Liver (tissue), 9 donors: ENCODE measurements around the gene AUP1. TPM values are rescaled to one million over a fixed set of nuclear protein-coding genes. Genes with fewer than 3 reads are reported as not detected.

Experiments used
- DNase-seq: peaks from one replicate; pipeline ENCODE4 v3.0.0-alpha.2; 2017; ENCODE audit warnings: low spot score
- H3K27ac ChIP-seq, 2 donors: one replicate each; pipeline ENCODE4 v1.7.0; 2013; ENCODE audit warnings: inconsistent platforms in 2 of 2, low read length in 2 of 2, control low read depth in 1 of 2, low read depth in 1 of 2, mild to moderate bottlenecking in 1 of 2
- H3K27me3 ChIP-seq, 4 donors: one replicate each; pipeline versions ENCODE4 v1.6.1 to v1.7.0; 2013; ENCODE audit warnings: low read length in 3 of 4, inconsistent platforms in 1 of 4, mild to moderate bottlenecking in 1 of 4, moderate library complexity in 1 of 4; ENCODE audit not compliant: control insufficient read depth in 4 of 4, insufficient read depth in 4 of 4
- H3K36me3 ChIP-seq, 4 donors: one replicate each; pipeline versions ENCODE4 v1.6.1 to v1.7.0; 2013; ENCODE audit warnings: low read length in 3 of 4, mild to moderate bottlenecking in 3 of 4, low read depth in 1 of 4, moderate library complexity in 1 of 4; ENCODE audit not compliant: control insufficient read depth in 4 of 4, insufficient read depth in 3 of 4
- H3K4me1 ChIP-seq, 4 donors: one replicate each; pipeline versions ENCODE4 v1.6.1 to v1.7.0; 2013; ENCODE audit warnings: low read length in 3 of 4, mild to moderate bottlenecking in 3 of 4, moderate library complexity in 1 of 4; ENCODE audit not compliant: control insufficient read depth in 4 of 4, insufficient read depth in 4 of 4
- H3K4me3 ChIP-seq, 3 donors: one replicate each; pipeline versions ENCODE4 v1.6.1 to v1.7.0; 2013; ENCODE audit warnings: low read length in 3 of 3, control low read depth in 1 of 3, low read depth in 1 of 3, mild to moderate bottlenecking in 1 of 3
- H3K9ac ChIP-seq, 2 donors: one replicate each; pipeline ENCODE4 v1.7.0; 2013; ENCODE audit warnings: low read length in 2 of 2, mild to moderate bottlenecking in 2 of 2, moderate library complexity in 2 of 2, control low read depth in 1 of 2, low read depth in 1 of 2
- H3K9me3 ChIP-seq, 4 donors: one replicate each; pipeline versions ENCODE4 v1.6.1 to v1.7.0; 2013; ENCODE audit warnings: low read length in 3 of 4; ENCODE audit not compliant: control insufficient read depth in 4 of 4
- EGR1 ChIP-seq, 2 donors: IDR thresholded peaks; 2 replicates each; pipeline ENCODE4 v1.6.1; 2016 to 2018; ENCODE audit warnings: antibody characterized with exemption in 2 of 2, low read depth in 2 of 2
- GABPA ChIP-seq, 2 donors: IDR thresholded peaks in 1 of 2; conservative IDR thresholded peaks in 1 of 2; 2 replicates each; pipeline ENCODE4 v1.6.1; 2016; ENCODE audit warnings: antibody characterized with exemption in 2 of 2, mild to moderate bottlenecking in 1 of 2, moderate library complexity in 1 of 2
- RXRA ChIP-seq, 2 donors: IDR thresholded peaks; 2 replicates each; pipeline ENCODE4 v1.6.1; 2017 to 2018; ENCODE audit warnings: antibody characterized with exemption in 2 of 2, mild to moderate bottlenecking in 1 of 2
- SP1 ChIP-seq: IDR thresholded peaks from 2 replicates; pipeline ENCODE4 v1.6.1; 2018; ENCODE audit warnings: antibody characterized with exemption, mild to moderate bottlenecking
- TAF1 ChIP-seq: conservative IDR thresholded peaks from 2 replicates; pipeline ENCODE4 v1.6.1; 2016; ENCODE audit warnings: antibody characterized with exemption, mild to moderate bottlenecking
- YY1 ChIP-seq: IDR thresholded peaks from 2 replicates; pipeline ENCODE4 v1.6.1; 2016; ENCODE audit warnings: antibody characterized with exemption, mild to moderate bottlenecking
- WGBS: extraction: QIAGEN DNeasy Blood & Tissue Kit; methylation state at CpG from one replicate; pipeline ENCODE4 v1.1.7; 2013; 5-methylcytosine and 5-hydroxymethylcytosine counted together
- polyA plus RNA-seq, 2 donors: library from polyadenylated mRNA; stranded (reverse) in 1 of 2; unstranded in 1 of 2; fragments of 200-250 nt in 1 of 2; fragments of >200 nt in 1 of 2; fragmentation: Nextera tagmentation in 1 of 2; extraction: Ambion mirVana in 1 of 2; gene quantifications; one replicate each; pipeline versions ENCODE4 v1.2.1 to v1.2.3, GENCODE V29; 2013 to 2015
- total RNA-seq, 2 donors: library from RNA; depleted of rRNA; stranded (reverse); fragments of >200 nt; gene quantifications; one replicate each; pipeline ENCODE4 v1.2.3, GENCODE V29; 2014
- TF ChIP-seq, protein P1 (sequence below): IDR thresholded peaks from 2 replicates; pipeline ENCODE4 v1.6.1; 2016; ENCODE audit warnings: antibody characterized with exemption
- TF ChIP-seq, protein P2 (sequence below): IDR thresholded peaks from 2 replicates; pipeline ENCODE4 v1.6.1; 2016; ENCODE audit warnings: antibody characterized with exemption, mild to moderate bottlenecking
- TF ChIP-seq, protein P3 (sequence below): IDR thresholded peaks from 2 replicates; pipeline ENCODE4 v1.6.1; 2016; ENCODE audit warnings: antibody characterized with exemption
- donor health status: healthy.
- donor health status: healthy.
- donor health status: healthy.
- donor health status: healthy.
- donor health status: healthy.

Gene AUP1
- total and polyA plus RNA-seq, 4 donors: 62.6 to 126 (median 109) TPM

DNA sequence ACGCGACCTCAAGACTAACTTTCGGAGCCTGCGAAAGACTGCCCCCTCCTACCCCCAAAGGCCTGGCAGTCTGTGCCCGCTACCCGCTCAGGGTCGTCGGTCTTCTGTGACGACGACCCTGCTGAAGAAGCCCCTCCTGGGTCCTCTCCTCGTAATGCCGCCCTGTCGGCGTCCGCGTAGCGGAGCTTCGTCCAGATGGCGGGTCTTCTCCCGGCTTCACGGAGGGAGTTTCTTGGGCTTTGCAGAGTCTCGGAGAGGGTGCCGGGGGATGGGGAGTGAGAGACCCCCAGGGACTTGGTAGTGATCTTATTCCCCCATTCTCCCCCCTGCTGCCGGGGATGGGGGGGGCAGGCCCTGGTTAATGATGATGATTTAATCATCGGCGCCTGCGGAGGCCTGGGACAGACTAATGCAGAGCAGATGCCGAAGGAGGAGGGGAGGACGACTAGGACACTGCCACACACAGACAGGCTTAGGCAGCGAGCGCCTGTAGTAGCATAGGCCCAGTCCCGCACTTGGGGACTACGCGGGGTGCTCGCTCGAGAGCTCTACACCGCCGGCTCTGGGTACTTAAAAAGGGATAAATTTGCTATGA lies 21.5 kb downstream of the AUP1 start:
- peak overlapping the region; percentile 53 to 91 for H3K9ac ChIP-seq
- DNase-seq: no peak
- WGBS: 17% methylated on average over 38 of the region's 38 CpGs
- H3K4me3 ChIP-seq: peak overlapping the region; percentile 70 to 92 (median 90)
- TF ChIP-seq TAF1: no peak
- TF ChIP-seq, protein P1, sequence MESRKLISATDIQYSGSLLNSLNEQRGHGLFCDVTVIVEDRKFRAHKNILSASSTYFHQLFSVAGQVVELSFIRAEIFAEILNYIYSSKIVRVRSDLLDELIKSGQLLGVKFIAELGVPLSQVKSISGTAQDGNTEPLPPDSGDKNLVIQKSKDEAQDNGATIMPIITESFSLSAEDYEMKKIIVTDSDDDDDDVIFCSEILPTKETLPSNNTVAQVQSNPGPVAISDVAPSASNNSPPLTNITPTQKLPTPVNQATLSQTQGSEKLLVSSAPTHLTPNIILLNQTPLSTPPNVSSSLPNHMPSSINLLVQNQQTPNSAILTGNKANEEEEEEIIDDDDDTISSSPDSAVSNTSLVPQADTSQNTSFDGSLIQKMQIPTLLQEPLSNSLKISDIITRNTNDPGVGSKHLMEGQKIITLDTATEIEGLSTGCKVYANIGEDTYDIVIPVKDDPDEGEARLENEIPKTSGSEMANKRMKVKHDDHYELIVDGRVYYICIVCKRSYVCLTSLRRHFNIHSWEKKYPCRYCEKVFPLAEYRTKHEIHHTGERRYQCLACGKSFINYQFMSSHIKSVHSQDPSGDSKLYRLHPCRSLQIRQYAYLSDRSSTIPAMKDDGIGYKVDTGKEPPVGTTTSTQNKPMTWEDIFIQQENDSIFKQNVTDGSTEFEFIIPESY: no peak
- peaks cover 11 to 47% (median 34%) of the 10 kb centered on the region in 4 donors for H3K4me1 ChIP-seq
- peaks cover 0 to 6% (median 4%) of the 10 kb centered on the region in 4 donors for H3K36me3 ChIP-seq
- peaks cover 0 to 16% (median 2%) of the 10 kb centered on the region in 4 donors for H3K27me3 ChIP-seq
- peak overlapping the region; percentile 99 for H3K27ac ChIP-seq
- H3K9me3 ChIP-seq: no peaks in the 10 kb centered on the region

DNA sequence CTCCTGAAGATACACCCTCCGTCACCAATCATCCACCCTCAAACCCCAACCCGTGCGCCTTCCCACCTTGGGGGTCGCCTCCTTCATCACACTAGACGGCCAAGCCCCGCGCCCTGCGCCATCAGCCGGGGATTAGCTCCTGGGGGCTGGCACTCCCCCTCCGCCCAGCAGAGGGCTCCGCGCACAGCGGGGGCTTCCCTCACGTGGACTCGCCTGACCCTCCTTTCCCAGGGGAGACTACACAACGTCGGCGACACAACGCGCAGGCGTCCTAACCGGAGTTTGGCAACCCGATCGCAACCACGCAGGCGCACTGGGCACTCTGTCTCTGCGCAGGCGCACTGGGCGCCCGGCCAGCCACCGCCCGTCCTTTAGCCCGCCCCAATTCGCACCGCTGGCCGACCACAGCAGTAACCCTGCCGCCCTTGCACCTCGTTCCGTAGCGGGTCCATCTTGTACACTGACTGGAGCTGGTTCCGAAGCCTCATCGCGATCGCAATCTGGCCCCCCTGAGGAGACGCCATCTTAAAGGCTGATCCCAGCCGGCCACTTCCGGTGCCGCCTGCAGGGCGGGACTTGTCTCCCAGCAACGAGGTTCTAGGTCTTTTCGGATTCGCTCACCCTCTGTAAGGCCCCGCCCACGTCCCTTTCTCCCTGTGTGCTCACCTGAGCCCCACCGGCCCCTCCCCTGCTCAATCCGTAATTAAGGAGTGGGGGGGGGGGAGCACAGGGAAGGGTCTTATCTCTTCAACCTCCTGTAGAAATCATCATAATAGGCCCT lies 22.2 kb downstream of the AUP1 start, which contains the start of gene PCGF1:
TSS of gene PCGF1 (minus strand) at position 551 of the 781 bp plus-strand sequence. CDS start at position 524, 27 bp downstream.
- H3K36me3 ChIP-seq: peaks cover 0 to 6% (median 4%) of the 10 kb centered on the region in 4 donors
- H3K27ac ChIP-seq: peak within 1 kb of the TSS; percentile 99
- WGBS: under 1% methylated on average over 56 of the region's 56 CpGs
- peak within 1 kb of the TSS; percentile 78 to 91 for H3K9ac ChIP-seq
- TF ChIP-seq, protein P2, sequence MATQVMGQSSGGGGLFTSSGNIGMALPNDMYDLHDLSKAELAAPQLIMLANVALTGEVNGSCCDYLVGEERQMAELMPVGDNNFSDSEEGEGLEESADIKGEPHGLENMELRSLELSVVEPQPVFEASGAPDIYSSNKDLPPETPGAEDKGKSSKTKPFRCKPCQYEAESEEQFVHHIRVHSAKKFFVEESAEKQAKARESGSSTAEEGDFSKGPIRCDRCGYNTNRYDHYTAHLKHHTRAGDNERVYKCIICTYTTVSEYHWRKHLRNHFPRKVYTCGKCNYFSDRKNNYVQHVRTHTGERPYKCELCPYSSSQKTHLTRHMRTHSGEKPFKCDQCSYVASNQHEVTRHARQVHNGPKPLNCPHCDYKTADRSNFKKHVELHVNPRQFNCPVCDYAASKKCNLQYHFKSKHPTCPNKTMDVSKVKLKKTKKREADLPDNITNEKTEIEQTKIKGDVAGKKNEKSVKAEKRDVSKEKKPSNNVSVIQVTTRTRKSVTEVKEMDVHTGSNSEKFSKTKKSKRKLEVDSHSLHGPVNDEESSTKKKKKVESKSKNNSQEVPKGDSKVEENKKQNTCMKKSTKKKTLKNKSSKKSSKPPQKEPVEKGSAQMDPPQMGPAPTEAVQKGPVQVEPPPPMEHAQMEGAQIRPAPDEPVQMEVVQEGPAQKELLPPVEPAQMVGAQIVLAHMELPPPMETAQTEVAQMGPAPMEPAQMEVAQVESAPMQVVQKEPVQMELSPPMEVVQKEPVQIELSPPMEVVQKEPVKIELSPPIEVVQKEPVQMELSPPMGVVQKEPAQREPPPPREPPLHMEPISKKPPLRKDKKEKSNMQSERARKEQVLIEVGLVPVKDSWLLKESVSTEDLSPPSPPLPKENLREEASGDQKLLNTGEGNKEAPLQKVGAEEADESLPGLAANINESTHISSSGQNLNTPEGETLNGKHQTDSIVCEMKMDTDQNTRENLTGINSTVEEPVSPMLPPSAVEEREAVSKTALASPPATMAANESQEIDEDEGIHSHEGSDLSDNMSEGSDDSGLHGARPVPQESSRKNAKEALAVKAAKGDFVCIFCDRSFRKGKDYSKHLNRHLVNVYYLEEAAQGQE: no peak
- TF ChIP-seq RXRA (IDR thresholded peaks at IDR 0.05) (peak; percentile 8 to 31), GABPA (IDR thresholded peaks at IDR 0.05 in 1 of 2, conservative IDR thresholded peaks at IDR 0.05 in 1 of 2) (peak; percentile 75 to 92), SP1 (peak; percentile 59), YY1 (peak; percentile 99), EGR1 (IDR thresholded peaks at IDR 0.05; ENCODE audit: low read depth in 2 of 2) (peak in 1 of 2 donors; percentile 24)
- TF ChIP-seq, protein P3, sequence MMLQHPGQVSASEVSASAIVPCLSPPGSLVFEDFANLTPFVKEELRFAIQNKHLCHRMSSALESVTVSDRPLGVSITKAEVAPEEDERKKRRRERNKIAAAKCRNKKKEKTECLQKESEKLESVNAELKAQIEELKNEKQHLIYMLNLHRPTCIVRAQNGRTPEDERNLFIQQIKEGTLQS: no peak
- H3K9me3 ChIP-seq: no peaks in the 10 kb centered on the region
- H3K27me3 ChIP-seq: peaks cover 0 to 12% (median 0%) of the 10 kb centered on the region in 4 donors
- peaks cover 11 to 50% (median 35%) of the 10 kb centered on the region in 4 donors for H3K4me1 ChIP-seq
- DNase-seq: peak; percentile 100
- H3K4me3 ChIP-seq: peak within 1 kb of the TSS; percentile 70 to 92 (median 90)
